Left lung (tissue), 10 donors: ENCODE measurements around the gene ICAM4. TPM values are rescaled to one million over a fixed set of nuclear protein-coding genes. Genes with fewer than 3 reads are reported as not detected.

ENCODE experiments used
- ATAC-seq: fragments of 200-7000 bp; cut with Tn5 transposase; one replicate; pipeline ENCODE4 v1.9.1; 2020; ENCODE audit warnings: moderate library complexity
- DNase-seq, 4 donors: peaks; one replicate each; pipeline ENCODE4 v3.0.0-alpha.2; 2013 to 2020
- H3K27ac ChIP-seq, 2 donors: fragments of 200-600 bp; sonication (generic) in 1 of 2; one replicate each; pipeline versions ENCODE4 v1.5.0 to v1.8.0; 2020 to 2021
- H3K27me3 ChIP-seq, 2 donors: fragments of 200-600 bp; sonication (generic) in 1 of 2; one replicate each; pipeline versions ENCODE4 v1.5.0 to v1.8.0; 2020 to 2021
- H3K36me3 ChIP-seq, 2 donors: fragments of 200-600 bp; sonication (generic) in 1 of 2; one replicate each; pipeline versions ENCODE4 v1.5.0 to v1.8.0; 2020 to 2021
- H3K4me1 ChIP-seq, 2 donors: fragments of 200-600 bp; one replicate each; pipeline ENCODE4 v1.8.0; 2021
- H3K4me3 ChIP-seq, 2 donors: fragments of 200-600 bp; sonication (generic) in 1 of 2; one replicate each; pipeline versions ENCODE4 v1.5.0 to v1.8.0; 2020 to 2021; ENCODE audit warnings: mild to moderate bottlenecking in 1 of 2
- H3K9me3 ChIP-seq, 2 donors: fragments of 200-600 bp; sonication (generic) in 1 of 2; one replicate each; pipeline versions ENCODE4 v1.5.0 to v1.8.0; 2020 to 2021
- intact Hi-C, 2 donors: fragments of 100-400 bp; cut with DNase I; formaldehyde crosslinking; loops; one replicate each; pipeline versions ENCODE4 v1.11.2 to v1.14.2; 2022
- polyA plus RNA-seq, 6 donors: library from polyadenylated mRNA; unstranded; fragments of 120-200 nt; gene quantifications; one replicate each; pipeline ENCODE4 v1.2.1, GENCODE V29; 2013; ENCODE audit not compliant: insufficient read length in 6 of 6
- total RNA-seq, 2 donors: library from RNA; stranded (reverse); fragmentation: NEBNext Ultra II Directional; extraction: Animal tissue kit (Norgen Biotek cat#: 25700); gene quantifications; one replicate each; pipeline ENCODE4 v1.2.1, GENCODE V29; 2021
- TF ChIP-seq, protein P1 (sequence below), 2 donors: fragments of 200-600 bp; sonication (generic) in 1 of 2; IDR thresholded peaks; one replicate each; pipeline versions ENCODE4 v1.5.0 to v1.8.0; 2021; ENCODE audit warnings: antibody characterized with exemption in 2 of 2
- donor health status: DM: no; HTN: yes; CAD: no.
- donor health status: DM: no; HTN: no; CAD: no.

The ICAM4 gene
- total and polyA plus RNA-seq, 8 donors, result 4.5 to 25.3 (median 14.7) TPM

DNA sequence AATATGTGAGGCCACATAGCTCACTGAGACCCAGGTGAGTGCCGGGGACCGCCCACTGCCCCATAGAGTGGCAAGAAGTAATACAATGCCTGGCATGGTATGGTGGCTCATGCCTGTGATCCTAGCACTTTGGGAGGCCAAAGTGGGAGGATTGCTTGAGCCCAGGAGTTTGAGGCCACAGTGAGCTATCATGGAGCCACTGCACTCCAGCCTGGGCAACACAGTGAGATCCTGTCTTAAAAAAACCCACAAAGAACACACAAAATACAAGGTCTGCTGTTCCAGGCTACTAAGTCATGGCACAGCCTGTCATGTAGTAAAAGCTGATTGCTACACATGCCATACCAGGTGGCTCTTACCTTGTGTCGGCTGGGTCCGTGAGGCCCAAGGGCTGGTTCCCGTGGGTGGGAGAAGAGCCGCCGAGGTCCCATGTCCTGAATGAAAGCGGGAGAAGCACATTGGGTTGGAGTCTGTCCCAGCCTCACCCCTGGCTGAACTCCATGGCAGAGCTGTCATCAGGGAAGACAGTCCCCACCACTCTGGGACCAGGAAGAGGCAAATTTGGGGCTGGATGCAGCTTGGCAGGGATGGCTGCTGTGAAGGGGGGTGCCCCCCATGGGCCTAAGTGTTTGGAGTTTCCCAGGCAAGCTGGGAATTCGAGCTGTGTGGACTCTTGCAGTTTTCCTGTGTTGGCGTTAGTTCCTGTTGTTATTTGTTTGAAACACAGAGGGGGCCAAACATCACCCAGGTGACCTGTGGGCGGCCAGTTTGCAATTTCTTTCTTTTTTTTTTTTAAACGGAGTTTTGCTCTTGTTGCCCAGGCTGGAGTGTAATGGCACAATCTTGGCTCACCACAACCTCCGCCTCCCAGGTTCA lies 32.3 kb downstream of the ICAM4 start:
- Histone ChIP-seq H3K27ac (no peak overlapping the region), H3K27me3 (no peaks in the 10 kb centered on the region), H3K9me3 (no peaks in the 10 kb centered on the region), H3K4me3 (no peak overlapping the region), H3K4me1 (peaks cover 4 to 19% of the 10 kb centered on the region in 2 donors), H3K36me3 (peaks cover 0 to 81% of the 10 kb centered on the region in 2 donors)
- ATAC-seq (no peak), DNase-seq (no peak)
- TF ChIP-seq, protein P1, sequence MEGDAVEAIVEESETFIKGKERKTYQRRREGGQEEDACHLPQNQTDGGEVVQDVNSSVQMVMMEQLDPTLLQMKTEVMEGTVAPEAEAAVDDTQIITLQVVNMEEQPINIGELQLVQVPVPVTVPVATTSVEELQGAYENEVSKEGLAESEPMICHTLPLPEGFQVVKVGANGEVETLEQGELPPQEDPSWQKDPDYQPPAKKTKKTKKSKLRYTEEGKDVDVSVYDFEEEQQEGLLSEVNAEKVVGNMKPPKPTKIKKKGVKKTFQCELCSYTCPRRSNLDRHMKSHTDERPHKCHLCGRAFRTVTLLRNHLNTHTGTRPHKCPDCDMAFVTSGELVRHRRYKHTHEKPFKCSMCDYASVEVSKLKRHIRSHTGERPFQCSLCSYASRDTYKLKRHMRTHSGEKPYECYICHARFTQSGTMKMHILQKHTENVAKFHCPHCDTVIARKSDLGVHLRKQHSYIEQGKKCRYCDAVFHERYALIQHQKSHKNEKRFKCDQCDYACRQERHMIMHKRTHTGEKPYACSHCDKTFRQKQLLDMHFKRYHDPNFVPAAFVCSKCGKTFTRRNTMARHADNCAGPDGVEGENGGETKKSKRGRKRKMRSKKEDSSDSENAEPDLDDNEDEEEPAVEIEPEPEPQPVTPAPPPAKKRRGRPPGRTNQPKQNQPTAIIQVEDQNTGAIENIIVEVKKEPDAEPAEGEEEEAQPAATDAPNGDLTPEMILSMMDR (IDR thresholded peaks at IDR 0.05), result no peak
- intact Hi-C loops, result no loop called here

DNA sequence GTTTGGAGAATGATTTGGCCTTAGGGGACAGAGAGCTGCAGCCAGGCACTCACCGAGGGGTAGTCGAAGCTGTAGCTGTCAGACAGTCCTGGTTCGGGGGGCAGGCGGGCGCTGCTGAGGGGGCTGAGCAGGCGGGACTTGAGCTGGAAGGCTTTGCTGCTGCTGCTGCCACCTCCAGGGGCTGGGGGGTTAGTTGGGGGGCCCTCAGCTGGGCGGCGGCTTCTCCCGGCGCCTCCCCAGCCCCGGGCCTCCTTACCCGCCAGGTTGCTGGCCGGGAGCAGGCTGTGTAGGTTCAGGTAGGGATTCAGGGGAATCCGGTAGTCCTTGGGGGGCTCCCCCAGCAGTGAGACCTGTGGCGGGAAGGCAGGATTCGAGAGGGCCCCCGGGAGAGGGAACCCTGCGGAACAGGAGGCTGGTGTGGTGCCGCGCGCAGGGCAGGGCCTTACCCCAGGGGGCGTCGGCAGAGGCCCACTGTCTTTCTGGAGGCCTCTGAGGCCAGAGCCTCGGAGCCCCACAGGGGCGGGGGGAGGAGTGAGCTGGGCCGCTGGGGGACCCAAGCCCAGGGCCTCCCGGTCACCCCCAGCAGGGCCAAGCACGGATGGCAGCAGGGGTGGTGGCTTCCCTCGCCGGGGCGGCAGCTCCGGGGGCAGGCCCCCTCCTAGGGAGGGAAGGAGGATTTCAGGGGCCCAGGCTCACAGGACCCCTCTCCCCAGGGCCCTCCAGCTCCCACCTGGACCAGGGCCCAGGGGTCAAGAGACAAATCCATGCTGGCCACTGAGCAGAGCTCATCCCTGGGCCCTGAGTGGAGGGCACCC lies 34.1 kb downstream of the ICAM4 start:
- no peaks in the 10 kb centered on the region for H3K27me3 ChIP-seq
- intact Hi-C loops, result no loop called here
- TF ChIP-seq, protein P1 (IDR thresholded peaks at IDR 0.05), result no peak
- DNase-seq, result no peak
- ATAC-seq, result no peak
- H3K36me3 ChIP-seq, result peaks cover 3 to 98% of the 10 kb centered on the region in 2 donors
- H3K4me1 ChIP-seq, result peaks cover 4 to 6% of the 10 kb centered on the region in 2 donors
- no peak overlapping the region for H3K4me3 ChIP-seq
- H3K9me3 ChIP-seq, result no peaks in the 10 kb centered on the region
- no peak overlapping the region for H3K27ac ChIP-seq

DNA sequence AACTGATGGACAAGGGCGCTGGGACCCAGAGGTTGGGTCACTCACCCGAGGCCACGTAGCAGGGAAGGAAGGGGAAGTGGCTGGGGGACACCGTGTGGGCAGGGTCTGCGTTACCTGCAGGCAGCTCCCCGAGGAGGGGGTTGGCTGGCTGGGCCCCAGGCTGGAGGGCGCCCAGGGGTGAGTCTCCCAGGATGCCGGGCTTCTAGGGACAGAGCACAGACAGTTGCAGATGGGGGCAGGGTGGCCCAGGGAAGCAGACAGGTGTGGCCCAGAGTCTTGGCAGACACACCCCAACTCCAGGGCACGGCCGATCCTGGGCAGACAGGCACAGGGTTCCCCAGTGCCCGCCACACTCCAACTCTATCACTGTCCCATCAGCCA lies 34.7 kb downstream of the ICAM4 start:
- Histone ChIP-seq H3K4me1 (peaks cover 0 to under 1% of the 10 kb centered on the region in 2 donors), H3K4me3 (no peak overlapping the region), H3K9me3 (no peaks in the 10 kb centered on the region), H3K27me3 (no peaks in the 10 kb centered on the region), H3K36me3 (peaks cover 3 to 100% of the 10 kb centered on the region in 2 donors), H3K27ac (no peak overlapping the region)
- ATAC-seq (no peak), DNase-seq (no peak)
- TF ChIP-seq, protein P1 (IDR thresholded peaks at IDR 0.05), result no peak
- intact Hi-C loops, result no loop called here

DNA sequence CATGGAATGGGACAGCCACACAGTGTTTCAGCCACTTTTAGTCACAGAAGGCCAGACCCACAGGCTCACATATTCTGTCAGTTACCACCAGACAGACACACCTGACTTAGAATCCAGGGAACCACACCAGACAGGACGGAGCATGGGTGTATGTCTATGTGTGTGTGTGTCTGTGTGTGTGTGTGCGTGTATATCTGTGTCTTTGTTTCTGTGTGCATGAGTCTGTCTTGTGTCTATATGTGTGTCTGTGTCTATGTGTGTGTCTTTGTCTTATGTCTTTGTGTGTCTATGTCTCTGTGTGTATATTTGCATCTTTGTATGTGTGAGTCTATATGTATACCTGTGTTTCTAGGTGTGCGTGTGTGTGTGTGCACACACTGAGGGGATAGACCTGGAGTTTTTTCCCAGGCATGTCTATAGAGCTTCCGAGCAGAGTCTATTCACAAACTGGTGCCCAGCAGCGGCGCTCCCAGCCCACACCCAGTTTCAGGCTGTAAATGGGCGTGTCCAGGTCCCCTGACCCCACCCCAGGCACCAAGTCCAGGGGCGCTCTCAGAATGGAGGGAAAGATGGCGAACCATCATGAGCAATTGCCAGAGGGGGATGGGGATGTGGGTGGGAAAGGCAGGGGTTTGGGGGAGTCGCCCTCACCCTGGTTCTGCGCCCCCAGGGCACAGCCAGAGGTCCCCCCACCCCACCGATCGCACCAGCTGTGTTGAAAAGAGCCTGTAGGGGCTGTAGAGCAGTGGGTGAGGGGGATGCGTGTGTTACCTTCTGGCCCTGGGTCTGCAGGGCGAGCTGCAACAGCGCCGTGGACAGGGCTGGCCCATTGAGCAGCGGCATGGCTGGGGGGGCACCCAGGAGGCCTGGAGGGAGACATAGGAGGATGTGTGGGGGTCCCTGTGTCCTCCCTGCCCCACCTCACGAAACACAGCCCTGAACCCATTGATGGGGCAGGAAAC lies 35.4 kb downstream of the ICAM4 start:
- no peak overlapping the region for H3K27ac ChIP-seq
- ATAC-seq, result no peak
- no peaks in the 10 kb centered on the region for H3K9me3 ChIP-seq
- no peak overlapping the region for H3K4me3 ChIP-seq
- no peaks in the 10 kb centered on the region for H3K4me1 ChIP-seq
- no peak for DNase-seq
- peaks cover 3 to 100% of the 10 kb centered on the region in 2 donors for H3K36me3 ChIP-seq
- TF ChIP-seq, protein P1 (IDR thresholded peaks at IDR 0.05), result no peak
- H3K27me3 ChIP-seq, result no peaks in the 10 kb centered on the region
- intact Hi-C loops, result no loop called here
